Measurements from ENCODE around the gene BANP. TPM values are rescaled to one million over a fixed set of nuclear protein-coding genes. Genes with fewer than 3 reads are reported as not detected.
"Not testable (repeated sequence)": the region's sequence is repeated elsewhere in the genome, so short reads cannot be mapped to it uniquely, and the experiment has no call there.

BANP gene
- polyA plus RNA-seq, 1 of the 3 experiments (the other 2 are of a cell fraction): 16.8 TPM

- 95% methylated on average over 27 of the region's 30 CpGs for WGBS (ENCODE audit: low lambda C conversion rate)
These were observed 84.8 kb downstream of the BANP start for GRCh38 chr16:88035884-88036639.

GRCh38 chr16:88036640-88036996 lies 85.4 kb downstream of the BANP start:
- H2AFZ ChIP-seq (ENCODE audit: low read depth); H3K9me2 ChIP-seq; H3F3A ChIP-seq (replicated peaks; ENCODE audit: insufficient read depth); H3K36me3 ChIP-seq (replicated peaks in 1 of 2; ENCODE audit: control insufficient read depth in 1 of 2, insufficient read depth in 2 of 2, low read length in 1 of 2); H3K79me2 ChIP-seq (ENCODE audit: insufficient read depth); H3K27ac ChIP-seq (ENCODE audit: low read depth in 2 of 2, low read length in 1 of 2); H3K9ac ChIP-seq; H3K4me1 ChIP-seq (ENCODE audit: control insufficient read depth in 1 of 2, insufficient read depth in 2 of 2, low read depth in 1 of 2, low read length in 1 of 2); DNase-seq; H4K20me1 ChIP-seq (ENCODE audit: insufficient read depth); H3K27me3 ChIP-seq (ENCODE audit: insufficient read depth); POLR2A ChIA-PET; H3K4me3 ChIP-seq (ENCODE audit: low read depth in 2 of 2, low read length in 1 of 2); CTCF ChIA-PET; H3K4me2 ChIP-seq; H3K9me3 ChIP-seq: not testable (repeated sequence)
- WGBS (ENCODE audit: low lambda C conversion rate): 95% methylated on average over 10 of the region's 10 CpGs

More at GRCh38 chr16:88035884-88036639, 84.8 kb downstream of the BANP start:
- H3K9me2 ChIP-seq; H2AFZ ChIP-seq (ENCODE audit: low read depth); H3K4me1 ChIP-seq (ENCODE audit: control insufficient read depth in 1 of 2, insufficient read depth in 2 of 2, low read depth in 1 of 2, low read length in 1 of 2); POLR2A ChIA-PET; H3K9me3 ChIP-seq; H3K4me2 ChIP-seq; CTCF ChIA-PET; H4K20me1 ChIP-seq (ENCODE audit: insufficient read depth); H3K79me2 ChIP-seq (ENCODE audit: insufficient read depth); DNase-seq; H3K36me3 ChIP-seq (replicated peaks in 1 of 2; ENCODE audit: control insufficient read depth in 1 of 2, insufficient read depth in 2 of 2, low read length in 1 of 2); H3K27me3 ChIP-seq (ENCODE audit: insufficient read depth); H3K27ac ChIP-seq (ENCODE audit: low read depth in 2 of 2, low read length in 1 of 2); H3F3A ChIP-seq (replicated peaks; ENCODE audit: insufficient read depth); H3K9ac ChIP-seq; H3K4me3 ChIP-seq (ENCODE audit: low read depth in 2 of 2, low read length in 1 of 2): not testable (repeated sequence)

- POLR2A ChIA-PET; H2AFZ ChIP-seq (ENCODE audit: low read depth); H3K9me2 ChIP-seq; CTCF ChIA-PET; H3K27me3 ChIP-seq (ENCODE audit: insufficient read depth); H3K9ac ChIP-seq; H3K27ac ChIP-seq (ENCODE audit: low read depth in 2 of 2, low read length in 1 of 2); DNase-seq; H3F3A ChIP-seq (replicated peaks; ENCODE audit: insufficient read depth); H3K4me3 ChIP-seq (ENCODE audit: low read depth in 2 of 2, low read length in 1 of 2); H3K4me2 ChIP-seq; H3K36me3 ChIP-seq (replicated peaks in 1 of 2; ENCODE audit: control insufficient read depth in 1 of 2, insufficient read depth in 2 of 2, low read length in 1 of 2); H3K4me1 ChIP-seq (ENCODE audit: control insufficient read depth in 1 of 2, insufficient read depth in 2 of 2, low read depth in 1 of 2, low read length in 1 of 2); H4K20me1 ChIP-seq (ENCODE audit: insufficient read depth); H3K79me2 ChIP-seq (ENCODE audit: insufficient read depth); H3K9me3 ChIP-seq: not testable (repeated sequence)
- 85% methylated on average over 10 of the region's 10 CpGs for WGBS (ENCODE audit: low lambda C conversion rate)
These were observed 86.1 kb downstream of the BANP start for GRCh38 chr16:88037359-88037758.

- CTCF ChIA-PET; H3K4me1 ChIP-seq (ENCODE audit: control insufficient read depth in 1 of 2, insufficient read depth in 2 of 2, low read depth in 1 of 2, low read length in 1 of 2); H3K9ac ChIP-seq; H3K4me3 ChIP-seq (ENCODE audit: low read depth in 2 of 2, low read length in 1 of 2); POLR2A ChIA-PET; H3K9me2 ChIP-seq; H3K9me3 ChIP-seq; H3K27ac ChIP-seq (ENCODE audit: low read depth in 2 of 2, low read length in 1 of 2); H2AFZ ChIP-seq (ENCODE audit: low read depth); H3K4me2 ChIP-seq; H4K20me1 ChIP-seq (ENCODE audit: insufficient read depth); DNase-seq; H3F3A ChIP-seq (replicated peaks; ENCODE audit: insufficient read depth); H3K36me3 ChIP-seq (replicated peaks in 1 of 2; ENCODE audit: control insufficient read depth in 1 of 2, insufficient read depth in 2 of 2, low read length in 1 of 2); H3K79me2 ChIP-seq (ENCODE audit: insufficient read depth); H3K27me3 ChIP-seq (ENCODE audit: insufficient read depth): not testable (repeated sequence)
- 95% methylated on average over 21 of the region's 28 CpGs for whole genome bisulfite sequencing (ENCODE audit: low lambda C conversion rate)
These were observed 86.8 kb downstream of the BANP start for GRCh38 chr16:88037876-88038525.

GRCh38 chr16:88038526-88038908 lies 87.3 kb downstream of the BANP start:
- H3F3A ChIP-seq (replicated peaks; ENCODE audit: insufficient read depth); DNase-seq; H3K36me3 ChIP-seq (replicated peaks in 1 of 2; ENCODE audit: control insufficient read depth in 1 of 2, insufficient read depth in 2 of 2, low read length in 1 of 2); H3K9me3 ChIP-seq; H3K9ac ChIP-seq; CTCF ChIA-PET; H2AFZ ChIP-seq (ENCODE audit: low read depth); H3K79me2 ChIP-seq (ENCODE audit: insufficient read depth); H4K20me1 ChIP-seq (ENCODE audit: insufficient read depth); H3K9me2 ChIP-seq; POLR2A ChIA-PET; H3K4me3 ChIP-seq (ENCODE audit: low read depth in 2 of 2, low read length in 1 of 2); H3K4me2 ChIP-seq; H3K27ac ChIP-seq (ENCODE audit: low read depth in 2 of 2, low read length in 1 of 2); H3K27me3 ChIP-seq (ENCODE audit: insufficient read depth): not testable (repeated sequence)
- 95% methylated on average over 9 of the region's 9 CpGs for WGBS (ENCODE audit: low lambda C conversion rate)
- peaks cover 0 to 10% of the 10 kb centered on the region in 2 experiments; a peak in 1 of 4 replicates for H3K4me1 ChIP-seq (ENCODE audit: control insufficient read depth in 1 of 2, insufficient read depth in 2 of 2, low read depth in 1 of 2, low read length in 1 of 2)
